Prostate gland (tissue), 2 donors: ENCODE data around the gene ZNF598. TPM values are rescaled to one million over a fixed set of nuclear protein-coding genes. Genes with fewer than 3 reads are reported as not detected.

Experiments used
- DNase-seq: peaks from one replicate; pipeline ENCODE4 v3.0.0-alpha.2; 2019; ENCODE audit warnings: low spot score
- H3K27ac ChIP-seq, 2 donors: fragments of 200-600 bp; sonication (generic); 2 replicates each; pipeline ENCODE4 v1.5.1; 2017 to 2019
- H3K27me3 ChIP-seq: fragments of 200-600 bp; sonication (generic); replicated peaks from 2 replicates; pipeline ENCODE4 v1.5.1; 2019; ENCODE audit not compliant: insufficient read depth
- H3K36me3 ChIP-seq, 2 donors: fragments of 200-600 bp; sonication (generic); 1 replicate in 1 of 2; 2 replicates in 1 of 2; pipeline versions ENCODE4 v1.5.1 to v1.8.1; 2017 to 2019
- H3K4me1 ChIP-seq: fragments of 200-600 bp; sonication (generic); replicated peaks from 2 replicates; pipeline ENCODE4 v1.5.1; 2019
- H3K4me3 ChIP-seq, 2 donors: fragments of 200-600 bp; sonication (generic); 2 replicates each; pipeline ENCODE4 v1.5.1; 2017 to 2019
- H3K9me3 ChIP-seq: fragments of 200-600 bp; sonication (generic); 2 replicates; pipeline ENCODE4 v1.5.1; 2017
- POLR2A ChIP-seq: fragments of 450-650 bp; IDR thresholded peaks from one replicate; pipeline ENCODE4 v1.6.1; 2016; ENCODE audit warnings: antibody characterized with exemption, mild to moderate bottlenecking
- POLR2AphosphoS5 ChIP-seq: sonication (generic); formaldehyde crosslinking; IDR thresholded peaks from one replicate; pipeline ENCODE4 v1.6.1; 2017; ENCODE audit warnings: antibody characterized with exemption
- WGBS: methylation state at CpG from one replicate; pipeline ENCODE4 v1.1.5; 2018; 5-methylcytosine and 5-hydroxymethylcytosine counted together
- intact Hi-C: fragments of 100-400 bp; cut with DNase I; formaldehyde crosslinking; loops from one replicate; pipeline ENCODE4 v1.14.2; 2022
- total RNA-seq, 2 donors: library from RNA; depleted of rRNA; stranded (reverse); fragments of >200 nt; gene quantifications; one replicate each; pipeline ENCODE4 v1.1.0, GENCODE V29; 2016
- TF ChIP-seq, protein P1 (sequence below), 4 experiments: fragments of 200-600 bp in 2 of 4; fragments of 450-650 bp in 2 of 4; sonication (generic) in 2 of 4; IDR thresholded peaks; 1 replicate in 3 of 4; 2 replicates in 1 of 4; pipeline ENCODE4 v1.5.1; 2016 to 2019; ENCODE audit warnings: antibody characterized with exemption in 4 of 4, mild to moderate bottlenecking in 2 of 4, moderate library complexity in 2 of 4

The ZNF598 gene
- total RNA-seq, 2 donors from 2014 or later = 30.7 to 74.3 TPM

GRCh38 chr16:2001456-2002355, 7.9 kb downstream of the ZNF598 start:
- TF ChIP-seq POLR2AphosphoS5 (no peak), POLR2A (no peak)
- no peak for DNase-seq
- Histone ChIP-seq H3K4me3 (no peak overlapping the region), H3K4me1 (peaks cover 5% of the 10 kb centered on the region), H3K9me3 (no peaks in the 10 kb centered on the region), H3K27me3 (no peaks in the 10 kb centered on the region), H3K27ac (no peak overlapping the region), H3K36me3 (peaks cover 12 to 32% of the 10 kb centered on the region in 2 donors)
- intact Hi-C loops = no loop called here
- 96% methylated on average over 51 of the region's 53 CpGs for WGBS

DNA sequence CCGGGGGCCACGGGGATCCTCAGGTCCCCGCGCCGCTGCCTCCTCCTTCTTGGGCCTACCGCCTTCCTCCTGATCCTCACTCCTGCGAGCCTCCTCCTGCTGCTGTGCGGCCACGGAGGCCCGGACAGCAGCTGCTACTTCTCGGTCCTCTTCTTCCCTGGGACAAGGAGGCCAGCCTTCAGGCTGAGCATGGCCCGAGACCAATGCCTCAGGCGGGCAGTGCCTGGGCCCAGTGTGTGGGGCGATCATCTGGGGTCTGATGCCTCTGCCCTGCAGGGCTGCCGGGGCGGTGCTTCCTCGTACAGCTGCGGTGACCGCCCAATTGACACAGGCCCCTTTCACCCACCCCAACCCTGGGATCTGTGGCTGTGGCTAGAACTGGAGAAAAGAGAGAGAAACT, 8.6 kb downstream of the ZNF598 start:
- intact Hi-C loops = no loop called here
- H3K27ac ChIP-seq = no peak overlapping the region
- WGBS = 98% methylated on average over 14 of the region's 19 CpGs
- H3K27me3 ChIP-seq = no peaks in the 10 kb centered on the region
- H3K36me3 ChIP-seq = peaks cover 12 to 32% of the 10 kb centered on the region in 2 donors
- TF ChIP-seq, protein P1, sequence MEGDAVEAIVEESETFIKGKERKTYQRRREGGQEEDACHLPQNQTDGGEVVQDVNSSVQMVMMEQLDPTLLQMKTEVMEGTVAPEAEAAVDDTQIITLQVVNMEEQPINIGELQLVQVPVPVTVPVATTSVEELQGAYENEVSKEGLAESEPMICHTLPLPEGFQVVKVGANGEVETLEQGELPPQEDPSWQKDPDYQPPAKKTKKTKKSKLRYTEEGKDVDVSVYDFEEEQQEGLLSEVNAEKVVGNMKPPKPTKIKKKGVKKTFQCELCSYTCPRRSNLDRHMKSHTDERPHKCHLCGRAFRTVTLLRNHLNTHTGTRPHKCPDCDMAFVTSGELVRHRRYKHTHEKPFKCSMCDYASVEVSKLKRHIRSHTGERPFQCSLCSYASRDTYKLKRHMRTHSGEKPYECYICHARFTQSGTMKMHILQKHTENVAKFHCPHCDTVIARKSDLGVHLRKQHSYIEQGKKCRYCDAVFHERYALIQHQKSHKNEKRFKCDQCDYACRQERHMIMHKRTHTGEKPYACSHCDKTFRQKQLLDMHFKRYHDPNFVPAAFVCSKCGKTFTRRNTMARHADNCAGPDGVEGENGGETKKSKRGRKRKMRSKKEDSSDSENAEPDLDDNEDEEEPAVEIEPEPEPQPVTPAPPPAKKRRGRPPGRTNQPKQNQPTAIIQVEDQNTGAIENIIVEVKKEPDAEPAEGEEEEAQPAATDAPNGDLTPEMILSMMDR (IDR thresholded peaks at IDR 0.05) = no peak
- TF ChIP-seq POLR2A (no peak), POLR2AphosphoS5 (no peak)
- peaks cover 5% of the 10 kb centered on the region for H3K4me1 ChIP-seq
- no peak for DNase-seq
- H3K4me3 ChIP-seq = no peak overlapping the region
- no peaks in the 10 kb centered on the region for H3K9me3 ChIP-seq

DNA sequence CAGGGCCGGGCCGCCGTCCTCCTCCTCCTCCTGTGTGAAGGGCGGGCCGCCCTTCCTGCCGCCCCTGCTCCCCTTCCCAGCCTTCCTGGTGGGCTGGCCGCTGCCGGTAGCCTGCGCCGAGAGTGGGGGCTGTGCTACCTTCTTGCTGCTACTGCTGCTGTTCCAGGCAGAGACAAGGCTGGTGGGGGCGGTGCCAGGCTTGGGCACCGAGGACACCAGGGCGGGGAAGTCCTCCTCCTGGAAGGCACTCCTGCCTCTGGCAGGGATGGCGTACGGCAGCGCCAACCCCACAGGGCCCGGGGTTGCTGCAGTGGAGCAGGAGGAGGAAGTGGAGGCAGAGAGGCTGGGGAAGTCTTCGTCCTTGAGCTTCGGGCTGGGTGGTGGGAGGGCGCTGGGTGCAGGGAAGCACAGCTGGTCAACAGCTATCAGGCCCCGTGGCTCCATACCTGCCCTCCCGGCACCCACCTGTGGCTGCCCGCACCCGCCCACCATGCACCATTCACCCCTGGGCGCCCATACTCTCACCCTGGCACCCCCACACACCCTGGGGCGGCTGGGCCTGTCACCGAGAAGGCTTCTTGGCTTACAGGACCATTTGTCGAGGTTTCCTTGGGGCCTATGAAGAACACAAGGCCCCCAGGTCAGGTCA, 9.6 kb downstream of the ZNF598 start:
- Histone ChIP-seq H3K4me1 (peaks cover 5% of the 10 kb centered on the region), H3K27ac (no peak overlapping the region), H3K4me3 (no peak overlapping the region), H3K27me3 (no peaks in the 10 kb centered on the region), H3K36me3 (peaks cover 12 to 32% of the 10 kb centered on the region in 2 donors), H3K9me3 (no peaks in the 10 kb centered on the region)
- TF ChIP-seq POLR2AphosphoS5 (no peak), POLR2A (no peak)
- TF ChIP-seq, protein P1 (IDR thresholded peaks at IDR 0.05) = no peak
- DNase-seq = no peak
- intact Hi-C loops = no loop called here
- 87% methylated on average over 26 of the region's 28 CpGs for WGBS

DNA sequence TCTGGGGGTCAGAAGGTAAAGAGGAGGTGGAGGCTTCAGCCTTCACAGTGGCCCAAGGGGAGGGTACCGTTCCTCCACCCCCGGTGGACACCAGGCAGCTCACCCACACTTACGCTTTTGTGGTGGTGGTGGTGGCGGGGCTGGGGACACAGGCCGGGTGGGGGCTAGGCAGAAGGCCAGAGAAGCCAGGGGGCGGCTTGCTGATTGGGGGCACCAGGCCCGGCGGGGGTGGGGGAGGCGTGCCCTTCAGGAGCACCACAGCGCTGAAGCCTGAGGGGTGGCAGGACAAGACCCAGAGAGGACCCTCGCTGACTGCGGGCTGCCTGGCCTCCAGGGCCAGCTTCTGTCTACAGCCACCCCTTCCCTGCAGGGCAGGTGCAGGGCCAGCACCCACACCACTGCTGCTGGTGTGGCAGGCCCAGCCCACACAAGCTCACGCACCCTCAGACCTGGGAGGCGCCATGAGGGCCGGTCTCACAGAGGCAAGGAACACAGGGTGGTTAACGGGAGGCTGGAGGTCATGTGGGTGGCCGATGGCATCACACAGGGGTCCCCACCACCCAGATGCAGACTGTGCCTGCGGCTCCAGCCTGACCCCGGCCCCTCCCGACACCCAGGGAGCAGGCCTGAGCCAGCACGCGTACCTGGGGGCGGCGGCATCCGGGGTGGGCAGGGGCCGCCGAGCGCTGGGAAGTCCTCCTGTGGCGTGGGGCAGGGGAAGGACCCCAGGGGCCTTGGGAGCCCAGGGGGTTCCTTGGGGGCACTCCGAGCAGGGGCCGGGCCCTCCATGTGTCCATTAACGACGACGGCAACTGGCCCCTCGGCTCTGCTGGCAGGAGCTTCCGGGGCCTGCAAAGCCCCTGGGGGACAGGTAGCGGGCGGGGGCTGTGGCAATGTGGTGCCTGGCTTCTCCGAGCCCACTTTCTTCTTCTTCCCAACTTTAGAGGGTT, 10.5 kb downstream of the ZNF598 start:
- intact Hi-C loops = no loop called here
- Histone ChIP-seq H3K27me3 (no peaks in the 10 kb centered on the region), H3K36me3 (peaks cover 12 to 32% of the 10 kb centered on the region in 2 donors), H3K9me3 (no peaks in the 10 kb centered on the region), H3K4me3 (no peak overlapping the region), H3K4me1 (peaks cover 3% of the 10 kb centered on the region), H3K27ac (no peak overlapping the region)
- 91% methylated on average over 32 of the region's 39 CpGs for WGBS
- DNase-seq = no peak
- TF ChIP-seq POLR2AphosphoS5 = no peak

DNA sequence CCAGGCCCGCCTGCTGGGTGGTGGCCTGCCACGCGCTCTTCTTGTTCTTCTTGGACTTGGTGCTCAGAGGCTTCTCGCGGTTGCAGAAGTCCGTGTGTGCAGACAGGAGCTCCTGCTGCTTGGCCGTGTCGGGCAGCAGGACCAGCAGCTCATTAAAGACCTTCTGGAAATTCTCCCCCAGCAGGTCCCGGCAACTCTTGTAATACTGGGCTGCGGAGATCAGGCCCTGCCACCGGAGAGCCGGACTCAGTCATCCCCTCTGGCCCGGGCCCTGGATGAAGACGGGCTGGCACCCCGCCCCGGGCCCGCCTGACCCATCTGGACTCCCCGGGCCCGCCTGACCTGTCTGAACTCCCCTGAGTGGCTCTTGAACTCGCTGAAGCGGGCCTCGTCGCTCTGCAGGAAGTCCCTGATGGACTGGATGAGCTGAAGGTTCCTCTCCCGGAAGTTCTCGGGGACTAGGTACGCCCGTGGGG, 11.2 kb downstream of the ZNF598 start:
- Histone ChIP-seq H3K4me3 (no peak overlapping the region), H3K27ac (peak overlapping the region in 1 of 2 donors; percentile 14), H3K4me1 (no peaks in the 10 kb centered on the region), H3K27me3 (no peaks in the 10 kb centered on the region), H3K9me3 (no peaks in the 10 kb centered on the region), H3K36me3 (peaks cover 12 to 32% of the 10 kb centered on the region in 2 donors)
- DNase-seq = no peak
- intact Hi-C loops = no loop called here
- WGBS = 88% methylated on average over 26 of the region's 27 CpGs
- no peak for TF ChIP-seq POLR2A
- TF ChIP-seq, protein P1 (IDR thresholded peaks at IDR 0.05) = no peak
- TF ChIP-seq POLR2AphosphoS5 = no peak
